ENCODE measurements around the gene CAPN12.

The CAPN12 gene

DNA sequence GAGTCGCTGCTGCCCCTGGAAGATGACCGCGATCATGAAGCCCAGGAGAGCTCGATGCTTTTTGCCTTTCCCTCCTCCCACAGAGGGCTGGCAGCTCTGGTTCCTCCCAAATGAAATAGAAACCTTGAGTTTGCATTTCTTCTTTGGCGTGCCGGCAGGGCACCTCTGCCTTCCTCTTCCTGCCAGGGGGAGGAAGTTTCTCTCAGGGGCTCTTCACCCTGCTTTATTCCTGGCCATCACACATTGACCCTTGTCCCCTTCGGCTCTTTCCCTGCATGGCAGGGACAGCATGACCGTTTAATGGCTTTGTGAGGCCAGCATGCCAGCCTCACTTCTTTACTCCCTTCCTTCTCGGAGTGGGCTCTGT, 49.0 kb downstream of the CAPN12 start:
- no peak for DNase-seq

DNA sequence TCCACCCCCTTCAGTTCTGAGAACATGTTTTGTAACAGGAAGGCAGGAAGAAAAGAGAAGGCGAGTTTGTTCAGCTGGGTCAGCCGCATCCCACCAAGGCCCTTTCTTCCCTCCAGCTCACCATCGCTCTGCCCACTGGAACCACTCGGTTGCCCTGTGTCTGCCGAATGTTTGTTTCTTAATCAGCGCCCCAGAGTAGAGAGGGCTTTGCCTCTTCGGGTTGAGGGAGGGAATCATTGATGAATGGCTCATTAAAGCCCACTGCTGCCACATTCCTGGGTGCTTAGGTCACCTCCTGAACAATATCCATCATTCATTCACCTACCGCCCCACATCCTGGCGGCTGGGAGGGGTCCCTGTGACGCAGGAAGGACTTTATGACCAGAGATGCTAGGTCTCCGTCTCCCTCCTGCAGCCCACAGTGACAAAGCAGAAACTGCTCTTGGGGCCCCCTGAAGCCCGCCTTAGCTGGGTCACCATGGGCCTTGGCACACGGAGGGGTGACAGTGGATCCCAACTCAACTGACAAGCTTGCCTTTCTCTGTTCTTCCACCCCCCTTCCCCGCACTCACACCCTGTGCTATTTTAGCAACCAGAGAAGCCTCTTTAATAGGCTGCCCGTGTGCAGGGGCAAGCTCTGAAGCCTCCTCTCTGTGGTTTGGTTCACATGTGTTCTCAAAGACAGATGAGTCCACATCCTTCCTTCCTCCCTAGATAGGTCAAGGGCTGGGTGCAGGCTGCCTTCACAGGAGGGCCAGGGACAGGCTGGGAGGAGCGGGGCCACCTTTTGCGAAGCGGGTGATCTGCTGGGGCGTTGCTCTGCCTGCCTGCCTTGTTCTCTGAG, 50.7 kb downstream of the CAPN12 start:
- no peak for DNase-seq

- no peak for DNase-seq
Measured at GRCh38 chr19:38692458-38693379, 51.6 kb downstream of the CAPN12 start.

DNA sequence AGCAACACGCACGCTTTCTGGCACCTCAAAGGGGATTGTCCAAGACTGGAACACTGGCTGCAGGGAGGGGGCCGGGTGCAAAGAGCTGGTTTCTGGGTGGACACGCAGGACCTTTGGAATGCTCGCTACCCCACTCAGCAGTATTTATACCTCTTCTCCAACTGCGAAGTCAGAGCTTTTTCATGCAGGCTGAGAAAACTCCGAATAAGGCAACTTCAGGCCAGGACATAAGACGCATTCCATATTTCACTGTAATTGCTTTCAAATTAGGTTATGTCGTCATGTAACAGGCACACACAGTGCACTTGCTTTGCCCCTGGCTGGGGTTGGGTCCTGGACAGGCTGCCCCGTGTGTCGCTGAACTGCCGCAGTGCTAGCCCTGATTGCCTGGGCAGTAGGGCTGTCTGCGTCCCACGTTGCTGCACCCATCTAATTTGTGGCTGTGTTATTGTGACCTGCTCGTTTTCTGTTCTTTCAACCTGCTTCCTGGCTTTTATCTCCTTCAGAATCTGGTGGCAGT, 52.3 kb downstream of the CAPN12 start:
- DNase-seq, result no peak

- DNase-seq, result no peak
Measured at GRCh38 chr19:38690832-38691231, 53.4 kb downstream of the CAPN12 start.

DNA sequence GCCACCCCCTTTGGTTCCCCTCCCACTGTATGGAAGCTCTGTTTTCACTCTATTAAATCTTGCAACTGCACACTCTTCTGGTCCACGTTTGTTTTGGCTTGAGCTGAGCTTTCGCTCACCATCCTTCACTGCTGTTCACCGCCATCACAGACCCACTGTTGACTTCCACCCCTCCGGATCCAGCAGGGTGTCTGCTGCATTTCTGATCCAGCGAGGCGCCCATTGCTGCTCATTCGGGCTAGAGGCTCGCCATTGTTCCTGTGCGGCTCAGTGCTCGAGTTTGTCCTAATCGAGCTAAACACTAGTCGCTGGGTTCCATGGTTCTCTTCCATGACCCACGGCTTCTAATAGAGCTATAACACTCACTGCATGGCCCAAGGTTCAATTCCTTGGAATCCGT, 54.1 kb downstream of the CAPN12 start:
- no peak for DNase-seq

GRCh38 chr19:38687837-38688378, 56.4 kb downstream of the CAPN12 start:
- DNase-seq, result no peak

- DNase-seq, result no peak
Measured at GRCh38 chr19:38686530-38686888, 57.8 kb downstream of the CAPN12 start.

- DNase-seq, result peak; percentile 81
Measured at GRCh38 chr19:38685666-38686529, 58.4 kb downstream of the CAPN12 start.

GRCh38 chr19:38684862-38685665, 59.2 kb downstream of the CAPN12 start:
- no peak for DNase-seq

- peak; percentile 32 for DNase-seq
Measured at GRCh38 chr19:38684078-38684861, 60.0 kb downstream of the CAPN12 start.

DNA sequence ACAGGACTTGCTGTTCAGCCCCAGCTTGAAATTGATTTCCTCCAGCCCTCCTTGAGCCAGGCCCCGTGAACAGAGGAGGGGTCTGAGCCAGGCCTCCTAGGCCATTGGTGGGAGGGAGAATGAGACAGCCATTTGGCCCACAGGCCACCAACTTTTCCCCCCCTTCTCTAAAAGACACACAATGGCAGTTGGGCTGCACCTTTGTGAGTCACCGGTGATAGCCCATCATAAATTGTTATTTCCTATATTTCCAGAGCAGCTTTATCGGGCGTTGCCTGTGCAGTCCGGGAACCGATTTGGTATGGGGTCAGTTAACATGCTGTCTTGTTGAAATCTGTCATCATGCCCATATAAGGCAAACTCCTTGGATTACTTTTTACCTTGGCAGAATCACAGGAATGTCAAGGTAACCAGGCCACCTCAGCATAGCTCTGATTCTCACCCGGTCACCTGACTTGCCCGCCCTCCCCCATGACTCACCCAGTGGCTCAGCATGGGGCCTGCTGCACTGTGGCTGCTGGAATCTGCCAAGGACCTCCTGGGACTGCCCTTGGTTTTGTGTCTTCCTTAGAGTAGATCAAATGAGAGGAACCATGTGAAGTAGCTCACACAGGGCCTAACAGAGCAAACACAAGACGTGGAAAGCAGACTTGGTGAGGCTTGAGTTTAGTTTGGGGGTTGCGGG, 60.7 kb downstream of the CAPN12 start:
- no peak for DNase-seq

DNA sequence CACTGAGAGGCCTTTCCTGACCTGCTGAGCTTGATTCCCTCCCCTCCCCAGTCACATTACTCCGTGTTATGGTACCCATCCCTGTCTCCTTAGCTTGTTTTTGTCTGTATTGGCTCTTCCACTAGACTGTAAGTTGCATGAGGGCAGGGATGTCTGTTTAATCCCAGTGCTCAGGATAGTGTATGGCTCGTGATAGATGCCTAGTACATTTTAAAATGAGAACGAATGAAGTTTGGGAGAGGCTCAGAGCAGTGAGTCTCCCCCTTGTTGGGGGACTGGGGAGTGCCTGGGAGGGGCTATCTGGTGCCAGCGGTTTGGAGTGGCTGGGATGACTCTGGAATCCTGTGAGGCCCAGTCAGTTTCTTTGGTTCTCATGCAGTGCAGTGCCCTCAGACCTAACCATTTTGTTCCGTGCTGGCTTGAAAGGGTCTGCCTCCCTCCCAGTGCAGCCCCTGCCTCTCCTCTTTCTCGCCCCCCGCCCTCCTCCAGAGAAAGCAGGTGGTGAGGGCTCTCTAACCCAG, 61.3 kb downstream of the CAPN12 start:
- DNase-seq, result no peak

DNA sequence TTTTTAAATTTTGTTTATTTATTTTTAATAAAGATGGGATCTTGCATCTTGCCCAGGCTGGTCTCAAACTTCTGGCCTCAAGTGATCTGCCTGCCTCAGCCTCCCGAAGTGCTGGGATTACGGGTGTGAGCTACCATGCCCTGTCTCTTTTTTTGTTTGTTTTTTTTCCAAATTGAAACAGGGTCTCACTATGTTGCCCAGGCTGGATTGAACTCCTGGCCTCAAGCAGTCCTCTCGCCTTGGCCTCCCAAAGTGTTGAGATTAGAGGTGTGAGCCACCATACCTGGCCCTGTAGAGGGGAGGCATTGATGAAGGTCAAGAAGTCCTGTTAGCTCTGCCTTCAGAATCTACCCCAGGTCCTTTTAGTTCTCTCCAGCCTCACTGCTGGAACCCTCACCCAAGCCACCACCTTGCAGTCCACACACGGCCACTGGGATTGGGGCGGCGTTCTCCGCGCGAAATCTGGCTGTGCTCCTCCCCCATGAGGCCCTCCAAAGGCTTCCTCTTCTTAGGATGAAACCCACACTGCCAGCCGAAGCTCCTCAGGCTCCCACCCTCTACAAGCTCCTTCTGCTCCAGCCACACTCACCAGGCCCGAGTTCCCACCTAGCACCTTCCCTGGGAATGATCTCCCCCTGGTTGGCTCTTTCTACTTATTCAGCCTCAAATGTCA, 61.9 kb downstream of the CAPN12 start:
- no peak for DNase-seq
